Testis (tissue), 2 donors: ENCODE measurements around the gene SIAH1.

Source experiments
- POLR2A ChIP-seq: fragments of 450-650 bp; IDR thresholded peaks from one replicate; pipeline ENCODE4 v1.6.1; 2017; ENCODE audit warnings: antibody characterized with exemption, mild to moderate bottlenecking, moderate library complexity
- TF ChIP-seq, protein P1 (sequence below), 3 experiments: fragments of 450-650 bp in 2 of 3; fragments of 200-600 bp in 1 of 3; sonication (generic) in 1 of 3; IDR thresholded peaks; one replicate each; pipeline ENCODE4 v1.5.1; 2016 to 2019; ENCODE audit warnings: antibody characterized with exemption in 3 of 3, mild to moderate bottlenecking in 2 of 3, moderate library complexity in 1 of 3

DNA sequence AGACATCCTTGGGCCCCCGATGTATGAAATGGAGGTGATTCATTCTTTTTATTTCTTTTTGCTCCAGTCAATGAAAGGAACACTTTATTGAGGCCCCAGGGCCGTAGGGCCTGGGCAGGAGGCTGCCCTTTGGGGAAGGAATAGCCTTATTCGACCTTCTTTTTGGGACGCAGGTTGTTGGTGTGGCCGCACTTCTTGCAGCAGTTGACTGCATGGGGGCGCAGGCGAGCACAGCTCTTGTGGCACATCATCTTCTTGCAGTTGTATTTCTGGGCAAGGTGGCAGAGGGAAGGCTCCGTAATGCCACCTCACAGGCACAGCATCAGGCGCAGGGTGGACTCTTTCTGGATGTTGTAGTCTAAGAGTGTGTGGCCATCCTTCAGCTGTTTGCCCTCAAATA is 50.9 kb downstream of the SIAH1 start:
- TF ChIP-seq, protein P1, sequence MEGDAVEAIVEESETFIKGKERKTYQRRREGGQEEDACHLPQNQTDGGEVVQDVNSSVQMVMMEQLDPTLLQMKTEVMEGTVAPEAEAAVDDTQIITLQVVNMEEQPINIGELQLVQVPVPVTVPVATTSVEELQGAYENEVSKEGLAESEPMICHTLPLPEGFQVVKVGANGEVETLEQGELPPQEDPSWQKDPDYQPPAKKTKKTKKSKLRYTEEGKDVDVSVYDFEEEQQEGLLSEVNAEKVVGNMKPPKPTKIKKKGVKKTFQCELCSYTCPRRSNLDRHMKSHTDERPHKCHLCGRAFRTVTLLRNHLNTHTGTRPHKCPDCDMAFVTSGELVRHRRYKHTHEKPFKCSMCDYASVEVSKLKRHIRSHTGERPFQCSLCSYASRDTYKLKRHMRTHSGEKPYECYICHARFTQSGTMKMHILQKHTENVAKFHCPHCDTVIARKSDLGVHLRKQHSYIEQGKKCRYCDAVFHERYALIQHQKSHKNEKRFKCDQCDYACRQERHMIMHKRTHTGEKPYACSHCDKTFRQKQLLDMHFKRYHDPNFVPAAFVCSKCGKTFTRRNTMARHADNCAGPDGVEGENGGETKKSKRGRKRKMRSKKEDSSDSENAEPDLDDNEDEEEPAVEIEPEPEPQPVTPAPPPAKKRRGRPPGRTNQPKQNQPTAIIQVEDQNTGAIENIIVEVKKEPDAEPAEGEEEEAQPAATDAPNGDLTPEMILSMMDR (IDR thresholded peaks at IDR 0.05) = no peak
- TF ChIP-seq POLR2A = no peak
